SK-N-SH treated with all-trans-retinoic acid at 6 μM for 48 hours (cell line): Measurements from ENCODE around the gene ZFX.

Experiments
- ARNTL ChIP-seq: fragments of 450-650 bp; formaldehyde crosslinking; IDR thresholded peaks from 2 replicates; pipeline ENCODE4 v1.5.0; 2020; ENCODE audit warnings: low read depth, mild to moderate bottlenecking, moderate library complexity, borderline replicate concordance
- PATZ1 ChIP-seq: fragments of 250-450 bp; sonication (Bioruptor Pico); IDR thresholded peaks from 2 replicates; pipeline ENCODE4 v1.8.0; 2020; ENCODE audit warnings: mild to moderate bottlenecking, moderate library complexity, borderline replicate concordance
- SNAI2 ChIP-seq: fragments of 250-450 bp; sonication (Bioruptor Pico); IDR thresholded peaks from 2 replicates; pipeline ENCODE4 v1.5.0; 2020; ENCODE audit warnings: mild to moderate bottlenecking, moderate library complexity
- ZFP30 ChIP-seq: fragments of 450-650 bp; formaldehyde crosslinking; IDR thresholded peaks from 2 replicates; pipeline ENCODE4 v1.5.0; 2022; ENCODE audit warnings: mild to moderate bottlenecking, moderate library complexity
- ZNF8 ChIP-seq: fragments of 450-650 bp; formaldehyde crosslinking; IDR thresholded peaks from 2 replicates; pipeline ENCODE4 v1.5.0; 2020; ENCODE audit warnings: mild to moderate bottlenecking, moderate library complexity

GRCh38 chrX:24153796-24154189 lies 4.3 kb downstream of the ZFX start:
- TF ChIP-seq ZNF8 (CRISPR knock-in tag): no peak
- TF ChIP-seq PATZ1 (CRISPR knock-in tag): no peak
- TF ChIP-seq ZFP30: no peak
- TF ChIP-seq ARNTL: no peak
- TF ChIP-seq SNAI2 (CRISPR knock-in tag): no peak
